HepG2 (cell line): ENCODE data around the gene CORO7. TPM values are rescaled to one million over a fixed set of nuclear protein-coding genes. Genes with fewer than 3 reads are reported as not detected.

ENCODE experiments used
- FOXK1 ChIP-seq: sonication (generic); formaldehyde crosslinking; IDR thresholded peaks from 2 replicates; pipeline ENCODE4 v1.4.0; 2020; ENCODE audit warnings: low read depth, missing genetic modification reagents, borderline replicate concordance
- NR3C1 ChIP-seq: sonication (generic); formaldehyde crosslinking; IDR thresholded peaks from 2 replicates; pipeline ENCODE4 v1.4.0; 2020; ENCODE audit warnings: missing genetic modification reagents
- POLR2AphosphoS2 ChIP-seq: IDR thresholded peaks from 2 replicates; pipeline ENCODE4 v1.6.1; 2011; ENCODE audit warnings: low read depth, low read length, improper control_type of control experiment
- SP140L ChIP-seq: sonication (generic); formaldehyde crosslinking; IDR thresholded peaks from 2 replicates; pipeline ENCODE4 v1.4.0; 2020; ENCODE audit warnings: missing genetic modification reagents, borderline replicate concordance
- STAT5B ChIP-seq: sonication (generic); formaldehyde crosslinking; IDR thresholded peaks from 2 replicates; pipeline ENCODE4 v1.4.0; 2020; ENCODE audit warnings: missing genetic modification reagents
- ZBTB38 ChIP-seq: sonication (generic); formaldehyde crosslinking; IDR thresholded peaks from 2 replicates; pipeline ENCODE4 v1.5.1; 2020; ENCODE audit warnings: mild to moderate bottlenecking, missing genetic modification reagents
- ZFP82 ChIP-seq: sonication (generic); formaldehyde crosslinking; IDR thresholded peaks from 2 replicates; pipeline ENCODE4 v1.5.1; 2020; ENCODE audit warnings: mild to moderate bottlenecking, missing genetic modification reagents, borderline replicate concordance
- ZNF136 ChIP-seq: sonication (generic); formaldehyde crosslinking; IDR thresholded peaks from 2 replicates; pipeline ENCODE4 v1.8.1; 2022; ENCODE audit warnings: low read depth, mild to moderate bottlenecking, moderate library complexity, missing genetic modification reagents
- ZNF30 ChIP-seq: sonication (generic); formaldehyde crosslinking; IDR thresholded peaks from 2 replicates; pipeline ENCODE4 v1.5.0; 2020; ENCODE audit warnings: mild to moderate bottlenecking, missing genetic modification reagents
- ZNF644 ChIP-seq: IDR thresholded peaks from 2 replicates; pipeline ENCODE4 v1.6.1; 2016; ENCODE audit warnings: low read depth
- ZNF709 ChIP-seq: sonication (generic); formaldehyde crosslinking; IDR thresholded peaks from 2 replicates; pipeline ENCODE4 v1.5.0; 2020; ENCODE audit warnings: mild to moderate bottlenecking, missing genetic modification reagents
- ZNF816 ChIP-seq: sonication (generic); formaldehyde crosslinking; IDR thresholded peaks from 2 replicates; pipeline ENCODE4 v1.8.0; 2022; ENCODE audit warnings: missing genetic modification reagents, mild to moderate bottlenecking, borderline replicate concordance
- ZSCAN30 ChIP-seq: sonication (generic); formaldehyde crosslinking; IDR thresholded peaks from 2 replicates; pipeline ENCODE4 v1.5.0; 2020; ENCODE audit warnings: mild to moderate bottlenecking, missing genetic modification reagents
- polyA plus RNA-seq, 8 experiments: library from polyadenylated mRNA; depleted of rRNA in 3 of 8; stranded (reverse) in 7 of 8; unstranded in 1 of 8; fragments of >200 nt; fragmentation: Illumina TruSeq in 4 of 8; extraction: Trizol in 4 of 8; gene quantifications; 2 replicates each; pipeline versions ENCODE4 v1.2.1 to v1.2.3, GENCODE V29; 2011 to 2016; ENCODE audit warnings: low read depth in 4 of 8, missing spikeins in 1 of 8, mixed read lengths in 1 of 8; ENCODE audit not compliant: insufficient read depth in 1 of 8
- total RNA-seq, 5 experiments: library from RNA; depleted of rRNA; stranded (reverse); fragments of >200 nt; fragmentation: Illumina TruSeq; extraction: Trizol; gene quantifications; 2 replicates each; pipeline ENCODE4 v1.2.3, GENCODE V29; 2016; ENCODE audit warnings: low read depth in 1 of 5
- TF ChIP-seq, protein P1 (sequence below): sonication (generic); formaldehyde crosslinking; IDR thresholded peaks from 2 replicates; pipeline ENCODE4 v1.4.0; 2020; ENCODE audit warnings: mild to moderate bottlenecking, low read depth, missing genetic modification reagents
- TF ChIP-seq, protein P2 (sequence below): sonication (generic); formaldehyde crosslinking; IDR thresholded peaks from 2 replicates; pipeline ENCODE4 v1.9.0; 2021; ENCODE audit warnings: missing genetic modification reagents, borderline replicate concordance
- TF ChIP-seq, protein P3 (sequence below): sonication (generic); formaldehyde crosslinking; IDR thresholded peaks from 2 replicates; pipeline ENCODE4 v1.4.0; 2020; ENCODE audit warnings: missing genetic modification reagents
- TF ChIP-seq, protein P4 (sequence below): sonication (generic); formaldehyde crosslinking; IDR thresholded peaks from 2 replicates; pipeline ENCODE4 v1.4.0; 2020; ENCODE audit warnings: low read depth, missing genetic modification reagents

The CORO7 gene
- total and polyA plus RNA-seq, 2 of the 13 experiments (the other 11 are each of a cell fraction or from before 2014, with no cell fraction given) = 9.9 to 14.3 TPM

DNA sequence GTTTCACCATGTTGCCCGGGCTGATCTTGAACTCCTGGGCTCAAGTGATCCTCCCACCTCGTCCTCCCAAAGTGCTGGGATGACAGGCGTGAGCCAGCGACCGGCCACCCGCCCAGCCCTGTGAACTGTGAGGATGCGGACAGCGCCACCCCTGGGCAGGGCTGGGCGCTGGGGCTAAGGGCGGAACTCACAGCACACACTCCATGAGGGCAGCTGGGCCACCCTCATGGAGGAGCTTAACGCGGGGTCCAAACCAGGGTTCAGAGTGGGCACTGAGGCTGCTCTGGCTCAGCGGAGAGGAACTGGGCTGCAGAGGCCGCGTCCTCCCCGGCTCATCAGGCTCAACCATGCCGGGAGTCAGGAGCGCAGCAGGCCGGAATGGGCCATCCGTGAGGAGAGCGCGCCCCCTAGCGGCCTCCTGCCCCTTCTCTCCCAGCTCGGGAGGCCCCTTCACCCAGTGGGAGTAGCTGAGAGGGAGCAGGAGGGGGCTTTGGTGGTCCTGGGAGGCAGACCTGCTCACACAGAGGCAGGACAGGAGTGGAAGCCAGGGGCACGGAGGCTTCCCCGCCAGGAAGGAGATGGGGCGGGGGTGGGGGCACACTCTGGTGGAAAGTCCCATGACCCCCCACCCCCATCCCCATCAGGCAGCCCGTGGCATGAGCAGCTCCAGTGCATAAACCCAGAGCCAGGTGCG lies 13.8 kb downstream of the CORO7 start (continued):
- TF ChIP-seq, protein P1, sequence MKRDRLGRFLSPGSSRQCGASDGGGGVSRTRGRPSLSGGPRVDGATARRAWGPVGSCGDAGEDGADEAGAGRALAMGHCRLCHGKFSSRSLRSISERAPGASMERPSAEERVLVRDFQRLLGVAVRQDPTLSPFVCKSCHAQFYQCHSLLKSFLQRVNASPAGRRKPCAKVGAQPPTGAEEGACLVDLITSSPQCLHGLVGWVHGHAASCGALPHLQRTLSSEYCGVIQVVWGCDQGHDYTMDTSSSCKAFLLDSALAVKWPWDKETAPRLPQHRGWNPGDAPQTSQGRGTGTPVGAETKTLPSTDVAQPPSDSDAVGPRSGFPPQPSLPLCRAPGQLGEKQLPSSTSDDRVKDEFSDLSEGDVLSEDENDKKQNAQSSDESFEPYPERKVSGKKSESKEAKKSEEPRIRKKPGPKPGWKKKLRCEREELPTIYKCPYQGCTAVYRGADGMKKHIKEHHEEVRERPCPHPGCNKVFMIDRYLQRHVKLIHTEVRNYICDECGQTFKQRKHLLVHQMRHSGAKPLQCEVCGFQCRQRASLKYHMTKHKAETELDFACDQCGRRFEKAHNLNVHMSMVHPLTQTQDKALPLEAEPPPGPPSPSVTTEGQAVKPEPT (CRISPR knock-in tag) = no peak
- TF ChIP-seq FOXK1 (CRISPR knock-in tag) = no peak
- TF ChIP-seq ZNF709 (CRISPR knock-in tag) = no peak
- no peak for TF ChIP-seq ZNF30 (CRISPR knock-in tag)
- no peak for TF ChIP-seq SP140L (CRISPR knock-in tag)
- TF ChIP-seq, protein P2, sequence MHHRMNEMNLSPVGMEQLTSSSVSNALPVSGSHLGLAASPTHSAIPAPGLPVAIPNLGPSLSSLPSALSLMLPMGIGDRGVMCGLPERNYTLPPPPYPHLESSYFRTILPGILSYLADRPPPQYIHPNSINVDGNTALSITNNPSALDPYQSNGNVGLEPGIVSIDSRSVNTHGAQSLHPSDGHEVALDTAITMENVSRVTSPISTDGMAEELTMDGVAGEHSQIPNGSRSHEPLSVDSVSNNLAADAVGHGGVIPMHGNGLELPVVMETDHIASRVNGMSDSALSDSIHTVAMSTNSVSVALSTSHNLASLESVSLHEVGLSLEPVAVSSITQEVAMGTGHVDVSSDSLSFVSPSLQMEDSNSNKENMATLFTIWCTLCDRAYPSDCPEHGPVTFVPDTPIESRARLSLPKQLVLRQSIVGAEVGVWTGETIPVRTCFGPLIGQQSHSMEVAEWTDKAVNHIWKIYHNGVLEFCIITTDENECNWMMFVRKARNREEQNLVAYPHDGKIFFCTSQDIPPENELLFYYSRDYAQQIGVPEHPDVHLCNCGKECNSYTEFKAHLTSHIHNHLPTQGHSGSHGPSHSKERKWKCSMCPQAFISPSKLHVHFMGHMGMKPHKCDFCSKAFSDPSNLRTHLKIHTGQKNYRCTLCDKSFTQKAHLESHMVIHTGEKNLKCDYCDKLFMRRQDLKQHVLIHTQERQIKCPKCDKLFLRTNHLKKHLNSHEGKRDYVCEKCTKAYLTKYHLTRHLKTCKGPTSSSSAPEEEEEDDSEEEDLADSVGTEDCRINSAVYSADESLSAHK (CRISPR knock-in tag) = no peak
- TF ChIP-seq ZFP82 (CRISPR knock-in tag) = no peak
- TF ChIP-seq NR3C1 (CRISPR knock-in tag) = no peak
- TF ChIP-seq ZBTB38 (CRISPR knock-in tag) = peak; percentile 94
- no peak for TF ChIP-seq ZNF816 (CRISPR knock-in tag)
- no peak for TF ChIP-seq STAT5B (CRISPR knock-in tag)
- TF ChIP-seq, protein P3, sequence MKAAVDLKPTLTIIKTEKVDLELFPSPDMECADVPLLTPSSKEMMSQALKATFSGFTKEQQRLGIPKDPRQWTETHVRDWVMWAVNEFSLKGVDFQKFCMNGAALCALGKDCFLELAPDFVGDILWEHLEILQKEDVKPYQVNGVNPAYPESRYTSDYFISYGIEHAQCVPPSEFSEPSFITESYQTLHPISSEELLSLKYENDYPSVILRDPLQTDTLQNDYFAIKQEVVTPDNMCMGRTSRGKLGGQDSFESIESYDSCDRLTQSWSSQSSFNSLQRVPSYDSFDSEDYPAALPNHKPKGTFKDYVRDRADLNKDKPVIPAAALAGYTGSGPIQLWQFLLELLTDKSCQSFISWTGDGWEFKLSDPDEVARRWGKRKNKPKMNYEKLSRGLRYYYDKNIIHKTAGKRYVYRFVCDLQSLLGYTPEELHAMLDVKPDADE = no peak
- no peak for TF ChIP-seq ZNF136
- TF ChIP-seq ZNF644 (CRISPR knock-in tag) = no peak
- TF ChIP-seq ZSCAN30 (CRISPR knock-in tag) = no peak
- TF ChIP-seq, protein P4, sequence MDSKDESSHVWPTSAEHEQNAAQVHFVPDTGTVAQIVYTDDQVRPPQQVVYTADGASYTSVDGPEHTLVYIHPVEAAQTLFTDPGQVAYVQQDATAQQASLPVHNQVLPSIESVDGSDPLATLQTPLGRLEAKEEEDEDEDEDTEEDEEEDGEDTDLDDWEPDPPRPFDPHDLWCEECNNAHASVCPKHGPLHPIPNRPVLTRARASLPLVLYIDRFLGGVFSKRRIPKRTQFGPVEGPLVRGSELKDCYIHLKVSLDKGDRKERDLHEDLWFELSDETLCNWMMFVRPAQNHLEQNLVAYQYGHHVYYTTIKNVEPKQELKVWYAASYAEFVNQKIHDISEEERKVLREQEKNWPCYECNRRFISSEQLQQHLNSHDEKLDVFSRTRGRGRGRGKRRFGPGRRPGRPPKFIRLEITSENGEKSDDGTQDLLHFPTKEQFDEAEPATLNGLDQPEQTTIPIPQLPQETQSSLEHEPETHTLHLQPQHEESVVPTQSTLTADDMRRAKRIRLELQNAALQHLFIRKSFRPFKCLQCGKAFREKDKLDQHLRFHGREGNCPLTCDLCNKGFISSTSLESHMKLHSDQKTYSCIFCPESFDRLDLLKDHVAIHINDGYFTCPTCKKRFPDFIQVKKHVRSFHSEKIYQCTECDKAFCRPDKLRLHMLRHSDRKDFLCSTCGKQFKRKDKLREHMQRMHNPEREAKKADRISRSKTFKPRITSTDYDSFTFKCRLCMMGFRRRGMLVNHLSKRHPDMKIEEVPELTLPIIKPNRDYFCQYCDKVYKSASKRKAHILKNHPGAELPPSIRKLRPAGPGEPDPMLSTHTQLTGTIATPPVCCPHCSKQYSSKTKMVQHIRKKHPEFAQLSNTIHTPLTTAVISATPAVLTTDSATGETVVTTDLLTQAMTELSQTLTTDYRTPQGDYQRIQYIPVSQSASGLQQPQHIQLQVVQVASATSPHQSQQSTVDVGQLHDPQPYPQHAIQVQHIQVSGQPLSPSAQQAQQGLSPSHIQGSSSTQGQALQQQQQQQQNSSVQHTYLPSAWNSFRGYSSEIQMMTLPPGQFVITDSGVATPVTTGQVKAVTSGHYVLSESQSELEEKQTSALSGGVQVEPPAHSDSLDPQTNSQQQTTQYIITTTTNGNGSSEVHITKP = no peak
- no peak for TF ChIP-seq POLR2AphosphoS2
